Adipose tissue (tissue), 3 donors: ENCODE measurements around the gene PRKCA. TPM values are rescaled to one million over a fixed set of nuclear protein-coding genes. Genes with fewer than 3 reads are reported as not detected.

ENCODE experiments used
- H3K27ac ChIP-seq: one replicate; pipeline ENCODE4 v1.5.1; 2013; ENCODE audit warnings: low read depth, low read length
- WGBS, 3 donors: extraction: QIAGEN DNeasy Blood & Tissue Kit; methylation state at CpG; one replicate each; pipeline ENCODE4 v1.1.7; 2013; 5-methylcytosine and 5-hydroxymethylcytosine counted together
- polyA plus RNA-seq, 3 donors: library from polyadenylated mRNA; stranded (reverse); fragments of 200-250 nt; gene quantifications; one replicate each; pipeline ENCODE4 v1.2.3, GENCODE V29; 2013
- donor health status: healthy with polysubstance abuse.
- donor health status: Bipolar disorder and iron deficiency.
- donor health status: healthy.

PRKCA gene
- polyA plus RNA-seq, 3 donors: 2.1 to 6.3 (median 2.3) TPM

- 97 to 100% (median 98%) methylated on average over 1 of the region's 1 CpG for WGBS, 3 donors
Measured at GRCh38 chr17:66678061-66678460, 375.6 kb downstream of the PRKCA start.

GRCh38 chr17:66678827-66679226, 376.4 kb downstream of the PRKCA start:
- WGBS, 3 donors: 72 to 90% (median 76%) methylated on average over 2 of the region's 2 CpGs
- H3K27ac ChIP-seq: no peak overlapping the region

More at GRCh38 chr17:66678061-66678460, 375.6 kb downstream of the PRKCA start:
- H3K27ac ChIP-seq: no peak overlapping the region

- no peak overlapping the region for H3K27ac ChIP-seq
- 76 to 92% (median 88%) methylated on average over 11 of the region's 11 CpGs for WGBS, 3 donors
Measured at GRCh38 chr17:66679631-66680517, 377.5 kb downstream of the PRKCA start.

- 48 to 73% (median 52%) methylated on average over 5 of the region's 5 CpGs for WGBS, 3 donors
Measured at GRCh38 chr17:66682283-66682682, 379.9 kb downstream of the PRKCA start.

GRCh38 chr17:66684261-66684660, 381.8 kb downstream of the PRKCA start:
- no peak overlapping the region for H3K27ac ChIP-seq
- WGBS, 3 donors: 65 to 86% (median 83%) methylated on average over 2 of the region's 2 CpGs

More at GRCh38 chr17:66682283-66682682, 379.9 kb downstream of the PRKCA start:
- H3K27ac ChIP-seq: no peak overlapping the region

GRCh38 chr17:66684731-66685130, 382.3 kb downstream of the PRKCA start:
- H3K27ac ChIP-seq: no peak overlapping the region
- WGBS, 3 donors: 71 to 84% (median 75%) methylated on average over 2 of the region's 2 CpGs

- WGBS, 3 donors: 95 to 97% (median 97%) methylated on average over 6 of the region's 6 CpGs
- no peak overlapping the region for H3K27ac ChIP-seq
Measured at GRCh38 chr17:66686601-66687000, 384.2 kb downstream of the PRKCA start.

GRCh38 chr17:66687570-66688284, 385.3 kb downstream of the PRKCA start:
- H3K27ac ChIP-seq: no peak overlapping the region
- 79 to 92% (median 91%) methylated on average over 3 of the region's 3 CpGs for WGBS, 3 donors

GRCh38 chr17:66689221-66689620, 386.8 kb downstream of the PRKCA start:
- no peak overlapping the region for H3K27ac ChIP-seq
- WGBS, 3 donors: 24 to 78% (median 33%) methylated on average over 2 of the region's 2 CpGs

GRCh38 chr17:66690166-66690565, 387.8 kb downstream of the PRKCA start:
- WGBS, 3 donors: 78 to 92% (median 89%) methylated on average over 7 of the region's 7 CpGs
- no peak overlapping the region for H3K27ac ChIP-seq

- WGBS, 3 donors: 48 to 68% (median 57%) methylated on average over 12 of the region's 12 CpGs
- H3K27ac ChIP-seq: no peak overlapping the region
Measured at GRCh38 chr17:66691644-66692420, 389.4 kb downstream of the PRKCA start.

- WGBS, 3 donors: 74 to 96% (median 80%) methylated on average over 3 of the region's 3 CpGs
- no peak overlapping the region for H3K27ac ChIP-seq
Measured at GRCh38 chr17:66692421-66692690, 389.9 kb downstream of the PRKCA start.

- 93 to 94% (median 93%) methylated on average over 5 of the region's 5 CpGs for WGBS, 3 donors
Measured at GRCh38 chr17:66695098-66695497, 392.7 kb downstream of the PRKCA start.

GRCh38 chr17:66698270-66698669, 395.9 kb downstream of the PRKCA start:
- no peak overlapping the region for H3K27ac ChIP-seq

More at GRCh38 chr17:66695098-66695497, 392.7 kb downstream of the PRKCA start:
- no peak overlapping the region for H3K27ac ChIP-seq

GRCh38 chr17:66701462-66701861, 399.0 kb downstream of the PRKCA start:
- H3K27ac ChIP-seq: no peak overlapping the region

- H3K27ac ChIP-seq: no peak overlapping the region
- WGBS, 3 donors: 89 to 100% (median 95%) methylated on average over 1 of the region's 1 CpG
Measured at GRCh38 chr17:66702106-66702936, 399.9 kb downstream of the PRKCA start.

GRCh38 chr17:66704858-66705520, 402.6 kb downstream of the PRKCA start:
- 32 to 49% (median 46%) methylated on average over 2 of the region's 2 CpGs for whole genome bisulfite sequencing, 3 donors
- no peak overlapping the region for H3K27ac ChIP-seq
